GM10248 (cell line): ENCODE data around the gene CABLES1.
A peak's percentile ranks its signal among the peaks of the same experiment; 100 is the strongest.

Source experiments
- CTCF ChIA-PET: fragments of 300-600 bp; sonication (Branson Sonifier 250); formaldehyde crosslinking; extraction: SDS; loops from one replicate; lab custom pipeline; 2021; ENCODE audit warnings: antibody characterized with exemption; lab: Yijun Ruan, JAX
- POLR2A ChIA-PET: fragments of 350-650 bp; sonication (Branson Sonifier 250); formaldehyde crosslinking; extraction: SDS; loops from one replicate; lab custom pipeline; 2020; ENCODE audit warnings: antibody characterized with exemption; lab: Yijun Ruan, JAX
- DNase-seq: peaks from one replicate; pipeline ENCODE4 v3.0.0; 2012; ENCODE audit errors: extremely low spot score
- CTCF ChIP-seq: IDR thresholded peaks from 2 replicates; pipeline ENCODE4 v1.5.1; 2012; ENCODE audit warnings: mild to moderate bottlenecking, low read depth; ENCODE audit errors: extremely low read depth, missing control alignments, control extremely low read depth

CABLES1 gene

DNA sequence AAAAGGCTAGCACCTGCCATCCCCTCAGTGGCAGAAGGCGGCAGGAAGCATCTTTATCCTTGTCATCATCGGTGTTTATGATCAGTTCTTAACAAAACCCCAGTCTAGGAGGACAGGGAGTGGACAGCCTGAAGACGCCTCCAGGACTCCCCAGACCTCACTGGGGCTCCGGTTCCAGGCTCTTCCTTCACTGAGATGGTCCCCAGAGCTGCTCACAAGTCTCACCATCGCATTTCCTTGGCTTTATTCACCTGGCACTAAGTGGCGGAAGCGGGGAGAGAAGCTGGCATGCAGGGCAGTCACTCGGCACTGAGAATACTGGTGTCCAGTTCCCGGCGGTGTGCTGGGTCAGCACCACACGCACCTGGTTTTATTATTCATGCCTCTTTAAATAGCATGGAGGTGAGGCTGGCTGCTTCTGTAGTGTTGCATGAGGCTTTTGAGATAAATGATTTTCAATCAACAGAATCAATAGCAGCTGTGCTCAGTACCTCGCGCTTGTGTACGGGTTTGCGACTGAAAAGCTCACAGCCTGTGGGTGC, 68.7 kb downstream of the CABLES1 start:
- CTCF ChIA-PET, result no interaction called here
- TF ChIP-seq CTCF, result no peak
- POLR2A ChIA-PET, result interaction anchor here (0.6 kb wide), 1 partner anchor 157 kb away, joined by 3 read pairs; no protein-coding TSS in a partner anchor
- DNase-seq, result no peak

GRCh38 chr18:23204589-23205235, 69.4 kb downstream of the CABLES1 start:
- no peak for DNase-seq
- TF ChIP-seq CTCF, result no peak
- CTCF ChIA-PET, result no interaction called here
- POLR2A ChIA-PET, result no interaction called here

- no peak for TF ChIP-seq CTCF
- DNase-seq, result no peak
- CTCF ChIA-PET, result interaction anchor here (0.6 to 1.3 kb wide), 4 partner anchors 10 to 54 kb away, joined by 3 to 5 read pairs (median 3); no protein-coding TSS in a partner anchor
- POLR2A ChIA-PET, result no interaction called here
Measured at GRCh38 chr18:23205980-23206379, 70.7 kb downstream of the CABLES1 start.

- CTCF ChIA-PET, result interaction anchor here (0.9 to 1.3 kb wide), 7 partner anchors 11 to 61 kb away, joined by 3 to 4 read pairs (median 3); no protein-coding TSS in a partner anchor
- POLR2A ChIA-PET, result no interaction called here
- DNase-seq, result no peak
- TF ChIP-seq CTCF, result peak; percentile 13
Measured at GRCh38 chr18:23207191-23207955, 72.1 kb downstream of the CABLES1 start.

DNA sequence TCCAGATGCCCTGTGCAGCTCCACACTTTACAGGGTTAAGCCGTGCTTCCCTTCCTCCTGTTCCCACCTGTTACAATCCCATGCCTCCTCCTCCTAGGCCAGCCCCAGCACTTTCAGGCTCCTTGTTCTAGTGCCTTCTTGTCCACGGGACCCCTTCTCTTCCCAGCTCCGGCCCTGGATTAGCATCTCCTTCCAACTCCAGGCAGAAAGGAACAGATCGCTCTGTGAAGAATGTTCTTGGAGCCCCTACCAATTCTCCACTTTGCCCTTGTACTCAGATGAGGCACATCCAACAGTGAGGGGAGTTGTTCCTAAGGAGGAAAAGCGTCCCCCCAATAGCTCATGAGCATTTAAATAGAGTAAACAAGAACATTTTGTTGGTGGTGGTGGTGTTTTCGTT, 72.7 kb downstream of the CABLES1 start:
- ChIA-PET CTCF (interaction anchor here (0.9 to 1.3 kb wide), 4 partner anchors 12 to 62 kb away, joined by 3 read pairs; no protein-coding TSS in a partner anchor), POLR2A (no interaction called here)
- TF ChIP-seq CTCF, result no peak
- no peak for DNase-seq

GRCh38 chr18:23208600-23208999, 73.3 kb downstream of the CABLES1 start:
- CTCF ChIA-PET, result interaction anchor here (1.0 to 1.3 kb wide), 3 partner anchors 19 to 63 kb away, joined by 3 read pairs; no protein-coding TSS in a partner anchor
- no peak for TF ChIP-seq CTCF
- POLR2A ChIA-PET, result no interaction called here
- DNase-seq, result no peak
